GM12892 (cell line): ENCODE results near the gene HS3ST5.

Source experiments
- DNase-seq: peaks from one replicate; pipeline ENCODE4 v3.0.0; 2011; ENCODE audit not compliant: insufficient read length
- FAIRE-seq: peaks from 2 replicates; lab custom pipeline; 2011; peaks lifted over from hg19 to GRCh38; lab: Jason Lieb, UNC
- POLR2AphosphoS5 ChIP-seq: IDR thresholded peaks from 2 replicates; pipeline ENCODE4 v1.6.1; 2011; ENCODE audit warnings: low read depth, low read length, control low read depth
- TAF1 ChIP-seq: IDR thresholded peaks from 2 replicates; pipeline ENCODE4 v1.6.1; 2011; ENCODE audit warnings: low read depth, mild to moderate bottlenecking, control low read depth, low read length, borderline replicate concordance

HS3ST5 gene

DNA sequence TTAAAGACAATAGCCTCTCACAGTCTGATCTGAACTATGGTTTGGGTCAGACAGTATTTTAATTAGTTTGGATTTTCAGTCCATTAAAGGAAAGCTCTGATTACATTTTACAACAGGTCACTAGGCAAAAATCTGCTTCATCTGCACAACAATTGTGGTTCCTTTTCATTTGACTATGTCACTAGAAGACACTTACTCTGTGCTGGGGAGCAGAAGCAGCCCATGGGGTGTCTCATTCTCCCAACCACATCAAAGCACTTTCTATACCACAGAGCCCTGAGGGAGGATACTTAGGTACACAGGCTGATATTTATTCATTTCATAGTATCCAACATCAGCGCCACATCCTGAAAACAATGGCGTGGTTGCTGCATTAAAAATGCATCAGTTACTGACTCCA, 335.3 kb downstream of the HS3ST5 start:
- TF ChIP-seq POLR2AphosphoS5 (no peak), TAF1 (no peak)
- FAIRE-seq (no peak), DNase-seq (no peak)
